Measurements from ENCODE around the gene MUC6.

The MUC6 gene

DNA sequence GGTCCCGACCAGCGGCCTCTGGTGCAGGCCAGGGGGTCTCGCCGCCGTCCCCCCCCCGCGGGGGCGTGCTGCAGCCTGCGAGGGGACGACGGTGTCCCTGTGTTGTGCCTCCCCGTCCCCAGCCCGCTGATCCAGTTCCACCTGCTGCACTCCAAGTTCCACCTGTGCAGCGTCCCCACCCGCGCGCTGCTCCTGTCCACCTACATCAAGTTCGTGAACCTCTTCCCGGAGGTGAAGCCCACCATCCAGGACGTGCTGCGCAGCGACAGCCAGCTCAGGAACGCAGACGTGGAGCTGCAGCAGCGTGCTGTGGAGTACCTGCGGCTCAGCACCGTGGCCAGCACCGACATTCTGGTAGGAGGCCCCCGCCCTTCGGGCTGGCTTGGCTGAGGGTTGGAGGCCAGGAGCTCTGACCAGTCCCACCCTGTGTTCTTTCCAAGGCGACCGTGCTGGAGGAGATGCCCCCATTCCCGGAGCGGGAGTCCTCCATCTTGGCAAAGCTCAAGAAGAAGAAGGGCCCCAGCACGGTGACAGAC lies 42.8 kb downstream of the MUC6 start:
- DNase-seq (ENCODE audit: low read depth) = no peak
- TF ChIP-seq, protein P1, sequence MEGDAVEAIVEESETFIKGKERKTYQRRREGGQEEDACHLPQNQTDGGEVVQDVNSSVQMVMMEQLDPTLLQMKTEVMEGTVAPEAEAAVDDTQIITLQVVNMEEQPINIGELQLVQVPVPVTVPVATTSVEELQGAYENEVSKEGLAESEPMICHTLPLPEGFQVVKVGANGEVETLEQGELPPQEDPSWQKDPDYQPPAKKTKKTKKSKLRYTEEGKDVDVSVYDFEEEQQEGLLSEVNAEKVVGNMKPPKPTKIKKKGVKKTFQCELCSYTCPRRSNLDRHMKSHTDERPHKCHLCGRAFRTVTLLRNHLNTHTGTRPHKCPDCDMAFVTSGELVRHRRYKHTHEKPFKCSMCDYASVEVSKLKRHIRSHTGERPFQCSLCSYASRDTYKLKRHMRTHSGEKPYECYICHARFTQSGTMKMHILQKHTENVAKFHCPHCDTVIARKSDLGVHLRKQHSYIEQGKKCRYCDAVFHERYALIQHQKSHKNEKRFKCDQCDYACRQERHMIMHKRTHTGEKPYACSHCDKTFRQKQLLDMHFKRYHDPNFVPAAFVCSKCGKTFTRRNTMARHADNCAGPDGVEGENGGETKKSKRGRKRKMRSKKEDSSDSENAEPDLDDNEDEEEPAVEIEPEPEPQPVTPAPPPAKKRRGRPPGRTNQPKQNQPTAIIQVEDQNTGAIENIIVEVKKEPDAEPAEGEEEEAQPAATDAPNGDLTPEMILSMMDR (IDR thresholded peaks at IDR 0.05; ENCODE audit: control insufficient read depth, extremely low read depth, insufficient read depth) = no peak
- H3K4me3 ChIP-seq (ENCODE audit: low read depth, low read length) = no peak overlapping the region

GRCh38 chr11:992577-992976 lies 43.9 kb downstream of the MUC6 start:
- no peak for DNase-seq (ENCODE audit: low read depth)
- TF ChIP-seq, protein P1 (IDR thresholded peaks at IDR 0.05; ENCODE audit: control insufficient read depth, extremely low read depth, insufficient read depth) = no peak

DNA sequence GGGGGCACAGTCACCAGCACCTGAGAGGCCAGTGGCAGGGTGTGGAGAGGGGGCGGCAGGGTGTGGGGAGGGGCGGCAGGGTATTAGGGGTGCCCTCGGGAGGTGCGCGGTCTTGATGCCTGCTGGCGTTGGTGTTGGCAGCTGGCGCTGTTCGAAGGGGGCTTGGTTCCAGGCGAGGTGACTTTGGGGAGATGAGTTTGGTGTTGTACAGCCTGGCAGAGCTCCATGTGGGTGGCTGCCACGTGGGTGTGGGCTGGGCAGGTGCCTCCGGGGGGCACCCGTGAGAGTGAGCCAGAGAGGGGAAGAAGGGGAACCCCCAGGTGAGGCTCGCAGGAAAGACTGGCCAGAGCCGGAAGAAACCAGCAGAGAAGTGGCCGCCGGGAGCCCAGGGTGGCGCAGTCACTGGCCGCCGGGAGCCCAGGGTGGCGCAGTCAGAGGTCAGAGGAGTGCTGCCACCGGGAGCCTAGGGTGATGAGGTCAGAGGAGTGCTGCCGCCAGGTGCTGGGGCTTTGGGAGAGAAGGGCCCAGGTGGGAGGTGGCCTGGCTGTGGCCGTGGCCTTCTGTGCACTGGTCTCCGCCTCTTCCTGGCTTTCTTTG lies 44.7 kb downstream of the MUC6 start:
- DNase-seq (ENCODE audit: low read depth) = no peak

More at GRCh38 chr11:992577-992976, 43.9 kb downstream of the MUC6 start:
- H3K4me3 ChIP-seq (ENCODE audit: low read depth, low read length) = no peak overlapping the region

GRCh38 chr11:991034-991433 lies 45.5 kb downstream of the MUC6 start:
- H3K4me3 ChIP-seq (ENCODE audit: low read depth, low read length) = no peak overlapping the region
- DNase-seq (ENCODE audit: low read depth) = no peak
- TF ChIP-seq, protein P1 (IDR thresholded peaks at IDR 0.05; ENCODE audit: control insufficient read depth, extremely low read depth, insufficient read depth) = no peak

More for the DNA sequence above, 44.7 kb downstream of the MUC6 start:
- TF ChIP-seq, protein P1 (IDR thresholded peaks at IDR 0.05; ENCODE audit: control insufficient read depth, extremely low read depth, insufficient read depth) = no peak
- no peak overlapping the region for H3K4me3 ChIP-seq (ENCODE audit: low read depth, low read length)

GRCh38 chr11:990101-990500 lies 46.4 kb downstream of the MUC6 start:
- no peak overlapping the region for H3K4me3 ChIP-seq (ENCODE audit: low read depth, low read length)
- TF ChIP-seq, protein P1 (IDR thresholded peaks at IDR 0.05; ENCODE audit: control insufficient read depth, extremely low read depth, insufficient read depth) = no peak
- DNase-seq (ENCODE audit: low read depth) = no peak

DNA sequence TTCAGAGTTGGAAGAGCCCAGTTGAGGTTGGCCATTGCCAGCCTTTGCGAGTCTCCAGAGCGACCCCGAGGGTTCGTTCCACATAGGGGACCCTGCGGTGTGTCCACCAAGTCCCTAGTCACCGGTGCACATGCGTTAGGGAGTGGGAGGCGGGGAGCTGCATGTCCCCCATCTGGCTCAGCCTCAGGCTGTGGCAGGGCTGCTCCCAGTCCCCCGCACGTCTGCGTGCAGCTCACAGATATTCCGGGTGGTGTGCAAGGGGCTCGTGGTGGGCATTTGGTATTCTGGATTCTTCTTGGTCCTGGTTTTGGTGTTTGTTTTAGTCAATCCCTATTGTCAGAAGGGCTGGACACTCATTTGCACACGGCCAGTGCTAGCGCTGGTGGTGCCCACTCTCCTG lies 48.8 kb downstream of the MUC6 start:
- TF ChIP-seq, protein P1 (IDR thresholded peaks at IDR 0.05; ENCODE audit: control insufficient read depth, extremely low read depth, insufficient read depth) = no peak

DNA sequence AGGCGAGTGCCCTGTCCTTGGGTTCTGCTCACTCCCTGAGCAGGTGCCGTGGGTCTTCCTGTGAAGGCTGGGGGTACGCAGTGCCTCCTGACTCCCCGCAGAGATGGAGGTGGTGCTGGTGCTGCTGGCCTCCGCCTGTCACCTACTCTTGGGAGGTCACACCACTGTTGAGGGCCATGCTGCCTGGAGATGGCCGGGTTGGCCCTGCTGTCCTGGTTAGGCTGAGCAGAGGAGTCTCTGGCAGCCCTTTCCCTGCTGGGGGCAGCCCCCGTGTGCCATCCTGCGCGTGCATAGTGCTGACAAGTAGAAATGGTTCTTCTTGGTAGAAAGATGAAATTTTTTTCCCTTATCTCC lies 49.6 kb downstream of the MUC6 start:
- peak overlapping the region; percentile 42 for H3K4me3 ChIP-seq (ENCODE audit: low read depth, low read length)
- no peak for DNase-seq (ENCODE audit: low read depth)
- TF ChIP-seq, protein P1 (IDR thresholded peaks at IDR 0.05; ENCODE audit: control insufficient read depth, extremely low read depth, insufficient read depth) = no peak

More for the DNA sequence above, 48.8 kb downstream of the MUC6 start:
- DNase-seq (ENCODE audit: low read depth) = no peak
- H3K4me3 ChIP-seq (ENCODE audit: low read depth, low read length) = no peak overlapping the region
